ENCODE results near the gene COL6A3. TPM values are rescaled to one million over a fixed set of nuclear protein-coding genes. Genes with fewer than 3 reads are reported as not detected.

The COL6A3 gene
- total RNA-seq, 4 donors from 2014 or later: 43.1 to 204 (median 62.4) TPM

GRCh38 chr2:237374284-237375060 is 39.5 kb downstream of the COL6A3 start:
- H3K4me3 ChIP-seq (ENCODE audit: low read depth, poor library complexity, severe bottlenecking): no peak overlapping the region
- no peak for DNase-seq (ENCODE audit: low spot score in 2 of 2)
- TF ChIP-seq, protein P1, sequence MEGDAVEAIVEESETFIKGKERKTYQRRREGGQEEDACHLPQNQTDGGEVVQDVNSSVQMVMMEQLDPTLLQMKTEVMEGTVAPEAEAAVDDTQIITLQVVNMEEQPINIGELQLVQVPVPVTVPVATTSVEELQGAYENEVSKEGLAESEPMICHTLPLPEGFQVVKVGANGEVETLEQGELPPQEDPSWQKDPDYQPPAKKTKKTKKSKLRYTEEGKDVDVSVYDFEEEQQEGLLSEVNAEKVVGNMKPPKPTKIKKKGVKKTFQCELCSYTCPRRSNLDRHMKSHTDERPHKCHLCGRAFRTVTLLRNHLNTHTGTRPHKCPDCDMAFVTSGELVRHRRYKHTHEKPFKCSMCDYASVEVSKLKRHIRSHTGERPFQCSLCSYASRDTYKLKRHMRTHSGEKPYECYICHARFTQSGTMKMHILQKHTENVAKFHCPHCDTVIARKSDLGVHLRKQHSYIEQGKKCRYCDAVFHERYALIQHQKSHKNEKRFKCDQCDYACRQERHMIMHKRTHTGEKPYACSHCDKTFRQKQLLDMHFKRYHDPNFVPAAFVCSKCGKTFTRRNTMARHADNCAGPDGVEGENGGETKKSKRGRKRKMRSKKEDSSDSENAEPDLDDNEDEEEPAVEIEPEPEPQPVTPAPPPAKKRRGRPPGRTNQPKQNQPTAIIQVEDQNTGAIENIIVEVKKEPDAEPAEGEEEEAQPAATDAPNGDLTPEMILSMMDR (IDR thresholded peaks at IDR 0.05): no peak
- TF ChIP-seq POLR2A (IDR thresholded peaks at IDR 0.05): no peak
- 94 to 95% methylated on average over 28 to 29 of the region's 35 CpGs for WGBS, 2 donors
- intact Hi-C loops (cut with DNase I; ENCODE audit: low total_unique reads): no loop called here

DNA sequence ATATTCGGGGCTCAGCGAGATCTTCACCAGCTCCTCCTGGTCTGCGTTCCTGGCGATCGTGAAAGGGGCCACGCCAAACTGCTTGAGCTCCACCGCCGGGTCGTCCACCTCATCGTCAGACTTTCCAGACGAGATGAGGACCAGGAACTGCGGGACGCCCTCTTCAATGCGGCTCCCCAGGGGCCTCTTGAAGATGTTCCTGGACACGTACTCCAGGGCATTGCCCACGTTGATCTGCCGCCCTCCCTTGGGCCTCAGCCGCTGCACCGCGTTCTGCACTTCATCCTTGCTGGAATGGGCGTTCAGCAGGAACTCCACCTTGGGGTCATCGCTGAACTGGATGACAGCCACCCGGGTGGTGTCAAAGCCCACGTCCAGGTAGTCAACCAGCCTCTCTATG is 42.1 kb downstream of the COL6A3 start:
- WGBS, 2 donors: 91 to 93% methylated on average over 23 to 24 of the region's 24 CpGs
- intact Hi-C loops (cut with DNase I; ENCODE audit: low total_unique reads): no loop called here
- no peak for DNase-seq (ENCODE audit: low spot score in 2 of 2)
- TF ChIP-seq, protein P1 (IDR thresholded peaks at IDR 0.05): no peak
- TF ChIP-seq POLR2A (IDR thresholded peaks at IDR 0.05): no peak
- H3K4me3 ChIP-seq (ENCODE audit: low read depth, poor library complexity, severe bottlenecking): no peak overlapping the region

DNA sequence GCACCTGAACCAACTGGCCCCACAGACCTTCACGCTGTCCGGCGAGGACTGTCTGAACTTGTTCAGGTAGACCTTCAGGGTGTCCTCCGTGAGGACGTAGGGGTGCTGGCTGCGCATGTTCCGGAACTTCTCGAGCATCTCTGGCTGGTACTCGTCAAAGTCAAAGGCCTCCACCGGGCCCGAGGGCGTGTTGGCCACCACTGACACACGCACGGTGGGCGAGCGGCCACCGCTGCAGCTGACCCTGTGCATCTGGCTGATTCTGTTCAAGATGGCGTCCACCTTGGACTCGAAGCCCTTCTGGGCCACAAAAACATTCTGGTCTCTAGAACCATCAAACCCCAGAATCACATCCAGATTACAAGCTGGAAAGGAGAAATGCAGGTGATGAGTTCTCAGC is 48.3 kb downstream of the COL6A3 start:
- TF ChIP-seq, protein P1 (IDR thresholded peaks at IDR 0.05): no peak
- no peak for TF ChIP-seq POLR2A (IDR thresholded peaks at IDR 0.05)
- DNase-seq (ENCODE audit: low spot score in 2 of 2): no peak
- 90 to 91% methylated on average over 19 of the region's 19 CpGs for WGBS, 2 donors
- intact Hi-C loops (cut with DNase I; ENCODE audit: low total_unique reads): no loop called here
- no peak overlapping the region for H3K4me3 ChIP-seq (ENCODE audit: low read depth, poor library complexity, severe bottlenecking)

- DNase-seq (ENCODE audit: low spot score in 2 of 2): no peak
- TF ChIP-seq POLR2A (IDR thresholded peaks at IDR 0.05): no peak
- no peak overlapping the region for H3K4me3 ChIP-seq (ENCODE audit: low read depth, poor library complexity, severe bottlenecking)
- 85 to 90% methylated on average over 7 of the region's 7 CpGs for WGBS, 2 donors
- intact Hi-C loops (cut with DNase I; ENCODE audit: low total_unique reads): no loop called here
Observed at GRCh38 chr2:237364655-237365054, 49.3 kb downstream of the COL6A3 start.

DNA sequence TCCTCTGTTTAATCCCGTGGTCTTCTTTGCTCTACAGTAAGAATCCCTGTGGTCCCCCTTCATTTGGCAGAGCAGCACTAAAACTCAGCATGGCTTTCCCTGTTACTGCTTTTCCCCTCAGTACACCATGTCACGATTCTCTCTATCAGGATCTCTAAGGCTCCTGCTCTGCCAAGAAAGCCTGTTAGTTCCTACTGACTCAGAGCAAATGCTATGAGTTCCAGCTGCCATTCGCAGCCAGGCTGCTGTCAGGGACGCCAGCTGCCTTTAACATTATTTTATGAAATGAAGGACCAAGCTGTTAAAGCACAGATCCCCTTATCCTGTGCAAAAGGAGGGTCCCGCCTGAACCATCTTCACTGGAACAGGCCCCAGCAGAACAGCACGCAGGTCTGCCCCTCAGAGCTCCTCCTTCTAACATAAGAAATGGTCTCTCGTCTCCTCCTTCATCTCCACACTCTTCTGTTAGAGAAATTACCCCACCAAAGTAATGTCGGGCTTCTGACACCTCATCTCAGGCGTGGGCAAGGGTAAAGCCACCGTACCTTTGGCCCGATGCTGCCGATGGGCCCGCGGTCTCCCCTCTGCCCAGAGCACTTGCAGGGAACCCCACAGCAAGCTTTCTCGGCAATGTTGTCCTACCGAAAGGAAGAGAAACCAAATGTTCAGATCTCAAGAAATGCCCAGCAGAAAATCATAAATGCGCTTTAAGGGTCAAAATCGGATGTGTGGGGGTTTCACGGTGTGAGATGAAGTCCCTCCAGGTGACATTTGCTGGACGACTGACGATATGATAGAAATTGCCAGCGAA is 52.6 kb downstream of the COL6A3 start:
- peak in 1 of 2 donors; percentile 64 for DNase-seq (ENCODE audit: low spot score in 2 of 2)
- H3K4me3 ChIP-seq (ENCODE audit: low read depth, poor library complexity, severe bottlenecking): no peak overlapping the region
- no peak for TF ChIP-seq POLR2A (IDR thresholded peaks at IDR 0.05)
- TF ChIP-seq, protein P1 (IDR thresholded peaks at IDR 0.05): no peak
- 82 to 83% methylated on average over 22 of the region's 22 CpGs for WGBS, 2 donors
- intact Hi-C loops (cut with DNase I; ENCODE audit: low total_unique reads): no loop called here

Measured in lower leg skin (tissue), 4 donors.